ENCODE results near the gene MGAT3.
"Not testable (repeated sequence)": the region's sequence is repeated elsewhere in the genome, so short reads cannot be mapped to it uniquely, and the experiment has no call there.

Gene MGAT3

GRCh38 chr22:39510529-39511149, 53.8 kb downstream of the MGAT3 start:
- DNase-seq (ENCODE audit: low read depth in 2 of 3, low spot score in 2 of 3), result no peak

DNA sequence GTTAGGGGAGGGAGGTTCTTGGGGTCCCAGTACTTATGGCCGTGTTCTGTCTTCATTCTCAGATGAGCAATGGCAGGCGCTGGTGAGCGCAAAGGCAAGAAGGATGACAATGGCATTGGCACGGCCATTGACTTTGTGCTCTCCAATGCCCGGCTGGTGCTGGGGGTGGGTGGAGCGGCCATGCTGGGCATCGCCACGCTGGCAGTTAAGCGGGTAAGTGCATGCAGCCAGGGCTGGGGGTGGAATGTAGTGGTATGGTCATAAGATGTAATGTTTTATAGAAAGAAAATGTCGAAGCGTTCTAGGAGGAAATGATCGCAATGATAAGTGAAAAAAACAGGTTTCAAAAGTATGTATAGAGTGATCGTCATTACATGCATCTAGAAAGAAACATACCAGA, 54.4 kb downstream of the MGAT3 start:
- DNase-seq (ENCODE audit: low read depth in 2 of 3, low spot score in 2 of 3), result no peak

GRCh38 chr22:39512026-39512425, 55.2 kb downstream of the MGAT3 start:
- no peak for DNase-seq (ENCODE audit: low read depth in 2 of 3, low spot score in 2 of 3)

DNA sequence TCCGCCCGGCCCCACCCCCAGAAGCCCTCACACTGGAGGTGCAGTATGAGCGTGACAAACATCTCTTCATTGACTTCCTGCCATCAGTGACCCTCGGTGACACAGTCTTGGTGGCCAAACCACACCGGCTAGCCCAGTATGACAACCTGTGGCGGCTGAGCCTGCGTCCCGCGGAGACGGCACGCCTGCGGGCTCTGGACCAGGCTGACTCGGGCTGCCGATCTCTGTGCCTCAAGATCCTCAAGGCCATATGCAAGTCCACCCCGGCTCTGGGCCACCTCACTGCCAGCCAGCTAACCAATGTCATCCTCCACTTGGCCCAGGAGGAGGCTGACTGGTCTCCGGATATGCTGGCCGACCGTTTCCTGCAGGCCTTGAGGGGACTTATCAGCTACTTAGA, 57.0 kb downstream of the MGAT3 start:
- DNase-seq (ENCODE audit: low read depth in 2 of 3, low spot score in 2 of 3), result no peak

- DNase-seq (ENCODE audit: low read depth in 2 of 3, low spot score in 2 of 3), result no peak
Observed at GRCh38 chr22:39514373-39514973, 57.7 kb downstream of the MGAT3 start.

- no peak for DNase-seq (ENCODE audit: low read depth in 2 of 3, low spot score in 2 of 3)
Observed at GRCh38 chr22:39515266-39516050, 58.6 kb downstream of the MGAT3 start.

DNA sequence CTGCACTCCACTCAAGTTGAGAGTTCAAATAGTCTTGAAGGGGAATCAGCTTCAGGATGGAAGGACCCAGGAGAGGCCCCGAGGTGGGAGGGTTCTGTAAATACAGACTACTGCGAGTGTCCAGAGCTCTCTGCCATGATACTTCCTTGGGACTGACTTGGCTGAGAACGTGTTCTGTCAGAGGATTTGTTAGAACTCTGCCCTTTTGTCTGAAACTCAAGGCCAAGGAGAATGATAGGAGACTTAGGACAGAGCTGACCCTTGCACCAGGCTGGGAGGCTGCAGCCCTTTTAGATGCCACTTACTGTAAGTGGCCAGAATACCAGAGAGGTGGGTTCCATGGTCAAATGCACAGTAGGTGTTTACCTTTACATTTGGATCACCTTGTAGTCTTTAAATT, 60.7 kb downstream of the MGAT3 start:
- DNase-seq (ENCODE audit: low read depth in 2 of 3, low spot score in 2 of 3), result no peak

DNA sequence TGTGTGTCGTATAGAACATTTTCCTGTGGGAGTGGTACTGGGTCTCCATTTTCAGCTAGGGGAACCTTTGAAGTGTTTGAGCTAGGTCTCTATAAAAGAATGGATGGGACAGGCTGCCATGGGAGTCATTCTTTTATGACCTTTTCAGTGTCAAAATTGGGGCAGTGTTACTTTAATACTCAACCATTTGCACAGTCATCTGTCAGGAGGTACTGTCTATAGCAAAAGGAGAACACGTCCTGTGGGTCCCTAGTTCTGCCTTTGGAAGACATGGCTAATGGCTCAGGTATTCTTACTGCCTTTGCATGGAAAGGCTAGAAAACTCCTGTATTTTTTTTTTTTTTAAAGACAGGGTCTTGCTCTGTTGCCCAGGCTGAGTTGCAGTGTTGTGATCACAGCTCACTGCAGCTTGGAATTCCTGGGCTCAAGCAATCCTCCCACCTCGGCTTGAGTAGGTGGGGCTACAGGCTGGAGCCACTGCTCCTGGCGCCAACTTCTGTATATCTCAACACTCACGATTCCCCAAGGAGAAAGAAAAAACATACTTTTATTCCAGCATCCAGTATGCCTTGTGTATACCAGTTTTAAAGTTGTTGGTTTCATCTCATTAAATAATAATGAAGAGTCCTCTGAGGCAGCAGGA, 61.5 kb downstream of the MGAT3 start:
- no peak for DNase-seq (ENCODE audit: low read depth in 2 of 3, low spot score in 2 of 3)

DNA sequence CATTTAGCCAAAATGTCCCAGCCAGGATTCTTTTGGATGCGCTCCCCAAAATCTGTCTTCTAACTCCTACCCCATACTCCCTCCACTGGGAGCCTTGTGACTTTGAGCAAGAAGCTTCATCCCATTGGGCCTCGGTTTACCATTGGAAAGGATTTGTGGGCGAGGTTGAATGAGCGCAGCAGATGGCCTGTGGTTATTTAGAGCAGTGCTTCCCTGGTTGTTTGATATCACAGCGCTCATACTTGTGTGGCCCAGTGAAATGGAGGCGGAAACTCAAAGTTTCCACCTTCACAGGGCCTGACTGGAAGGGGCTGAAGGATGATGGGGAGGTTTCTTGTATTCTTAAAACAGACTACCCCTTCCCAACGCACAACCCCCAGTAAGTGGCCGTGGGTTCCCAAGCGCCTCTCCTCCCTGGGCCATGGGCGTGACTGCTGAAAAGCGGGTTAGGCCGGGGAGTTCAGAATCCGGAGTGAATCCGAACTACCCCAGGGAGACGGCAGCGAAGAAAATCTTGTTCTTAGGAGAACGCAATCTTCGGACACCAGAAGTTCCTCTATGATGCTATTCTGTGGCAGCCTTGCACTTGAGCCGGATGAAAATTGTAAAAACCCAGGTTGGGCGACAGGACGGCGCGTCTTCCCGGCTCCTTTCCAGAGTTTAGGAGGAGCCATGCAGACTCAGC, 62.3 kb downstream of the MGAT3 start:
- no peak for DNase-seq (ENCODE audit: low read depth in 2 of 3, low spot score in 2 of 3)

- peak in 1 of 3 experiments; percentile 86 for DNase-seq (ENCODE audit: low read depth in 2 of 3, low spot score in 2 of 3)
Observed at GRCh38 chr22:39519681-39520225, 62.9 kb downstream of the MGAT3 start.

- peak; percentile 68 to 98 (median 93) for DNase-seq (ENCODE audit: low read depth in 2 of 3, low spot score in 2 of 3)
Observed at GRCh38 chr22:39520226-39521105, 63.7 kb downstream of the MGAT3 start, which contains the start of gene ATF4. TSS of gene ATF4 (plus strand) at chr22:39520562. CDS start at chr22:39521446, 884 bp downstream.

DNA sequence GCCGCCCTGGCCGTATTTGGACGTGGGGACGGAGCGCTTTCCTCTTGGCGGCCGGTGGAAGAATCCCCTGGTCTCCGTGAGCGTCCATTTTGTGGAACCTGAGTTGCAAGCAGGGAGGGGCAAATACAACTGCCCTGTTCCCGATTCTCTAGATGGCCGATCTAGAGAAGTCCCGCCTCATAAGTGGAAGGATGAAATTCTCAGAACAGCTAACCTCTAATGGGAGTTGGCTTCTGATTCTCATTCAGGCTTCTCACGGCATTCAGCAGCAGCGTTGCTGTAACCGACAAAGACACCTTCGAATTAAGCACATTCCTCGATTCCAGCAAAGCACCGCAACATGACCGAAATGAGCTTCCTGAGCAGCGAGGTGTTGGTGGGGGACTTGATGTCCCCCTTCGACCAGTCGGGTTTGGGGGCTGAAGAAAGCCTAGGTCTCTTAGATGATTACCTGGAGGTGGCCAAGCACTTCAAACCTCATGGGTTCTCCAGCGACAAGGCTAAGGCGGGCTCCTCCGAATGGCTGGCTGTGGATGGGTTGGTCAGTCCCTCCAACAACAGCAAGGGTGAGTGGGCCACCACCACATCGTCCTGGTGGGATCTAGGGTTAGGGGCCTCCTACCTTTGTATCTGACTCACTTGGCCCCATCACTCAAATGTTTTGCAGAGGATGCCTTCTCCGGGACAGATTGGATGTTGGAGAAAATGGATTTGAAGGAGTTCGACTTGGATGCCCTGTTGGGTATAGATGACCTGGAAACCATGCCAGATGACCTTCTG, 64.5 kb downstream of the MGAT3 start:
- not testable (repeated sequence) for DNase-seq (ENCODE audit: low read depth in 2 of 3, low spot score in 2 of 3)

DNA sequence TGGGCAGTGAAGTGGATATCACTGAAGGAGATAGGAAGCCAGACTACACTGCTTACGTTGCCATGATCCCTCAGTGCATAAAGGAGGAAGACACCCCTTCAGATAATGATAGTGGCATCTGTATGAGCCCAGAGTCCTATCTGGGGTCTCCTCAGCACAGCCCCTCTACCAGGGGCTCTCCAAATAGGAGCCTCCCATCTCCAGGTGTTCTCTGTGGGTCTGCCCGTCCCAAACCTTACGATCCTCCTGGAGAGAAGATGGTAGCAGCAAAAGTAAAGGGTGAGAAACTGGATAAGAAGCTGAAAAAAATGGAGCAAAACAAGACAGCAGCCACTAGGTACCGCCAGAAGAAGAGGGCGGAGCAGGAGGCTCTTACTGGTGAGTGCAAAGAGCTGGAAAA, 65.3 kb downstream of the MGAT3 start:
- not testable (repeated sequence) for DNase-seq (ENCODE audit: low read depth in 2 of 3, low spot score in 2 of 3)

- DNase-seq (ENCODE audit: low read depth in 2 of 3, low spot score in 2 of 3), result no peak
Observed at GRCh38 chr22:39522567-39523300, 65.9 kb downstream of the MGAT3 start.

- DNase-seq (ENCODE audit: low read depth in 2 of 3, low spot score in 2 of 3), result no peak
Observed at GRCh38 chr22:39524089-39524752, 67.4 kb downstream of the MGAT3 start.

- DNase-seq (ENCODE audit: low read depth in 2 of 3, low spot score in 2 of 3), result no peak
Observed at GRCh38 chr22:39524753-39525657, 68.2 kb downstream of the MGAT3 start.

- DNase-seq (ENCODE audit: low read depth in 2 of 3, low spot score in 2 of 3), result no peak
Observed at GRCh38 chr22:39525658-39525975, 68.8 kb downstream of the MGAT3 start.
